HG02678 (cell line): ENCODE data around the gene CNGB1.

Experiments
- ATAC-seq: cut with Tn5 transposase; IDR thresholded peaks from one replicate; pipeline ENCODE4 v1.9.1; 2021; ENCODE audit warnings: mild to moderate bottlenecking, moderate library complexity; ENCODE audit not compliant: unreplicated experiment

The CNGB1 gene

GRCh38 chr16:57977418-57978069 is 6.6 kb upstream of the CNGB1 start:
- ATAC-seq: no peak

GRCh38 chr16:57976331-57976796 is 5.4 kb upstream of the CNGB1 start:
- no peak for ATAC-seq

DNA sequence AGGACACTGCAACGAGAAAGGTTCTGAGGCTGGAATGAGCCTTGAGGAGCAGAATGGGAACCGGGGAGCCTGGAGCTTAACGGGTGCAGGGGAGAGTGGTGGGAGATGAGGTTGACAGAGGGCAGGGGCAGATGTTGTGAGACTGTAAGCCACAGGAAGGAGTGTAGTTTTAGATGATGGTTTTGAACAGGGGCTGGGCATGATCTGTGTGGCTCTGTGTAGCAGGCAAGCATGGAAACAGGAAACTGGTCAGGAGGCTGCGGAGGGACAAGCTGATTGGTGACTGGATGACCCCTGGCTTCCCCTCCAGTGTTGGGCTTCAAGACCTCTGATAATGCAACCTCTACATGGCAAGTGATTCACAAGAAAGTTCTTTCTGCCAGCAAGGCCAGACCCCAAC is 1.4 kb upstream of the CNGB1 start:
- ATAC-seq: no peak

GRCh38 chr16:57971848-57972247 is 920 bp upstream of the CNGB1 start:
- no peak for ATAC-seq

GRCh38 chr16:57970319-57970718 is 609 bp downstream of the CNGB1 start:
- no peak for ATAC-seq

GRCh38 chr16:57969451-57970123 is 1.3 kb downstream of the CNGB1 start:
- no peak for ATAC-seq

GRCh38 chr16:57967916-57968315 is 3.0 kb downstream of the CNGB1 start:
- ATAC-seq: no peak

DNA sequence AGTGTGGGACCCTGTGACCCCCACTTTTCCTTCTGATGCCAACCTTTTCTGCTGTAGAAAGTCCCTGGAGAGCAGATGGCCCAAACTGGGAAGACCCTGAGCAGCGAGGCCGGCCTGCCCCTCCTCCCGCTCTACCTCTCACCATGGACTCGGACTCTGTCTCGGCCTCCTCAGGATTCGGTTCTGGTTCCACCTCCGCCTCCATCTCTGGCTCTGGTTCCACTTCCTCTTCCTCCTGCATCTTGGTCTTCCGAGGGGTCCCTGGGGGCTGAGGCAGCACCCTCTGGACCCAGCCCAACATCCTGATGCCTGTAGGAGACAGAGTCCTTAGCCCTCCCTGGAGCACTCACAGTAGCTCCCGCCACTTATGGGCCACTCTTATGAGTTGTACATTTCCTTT is 3.9 kb downstream of the CNGB1 start:
- ATAC-seq: no peak

DNA sequence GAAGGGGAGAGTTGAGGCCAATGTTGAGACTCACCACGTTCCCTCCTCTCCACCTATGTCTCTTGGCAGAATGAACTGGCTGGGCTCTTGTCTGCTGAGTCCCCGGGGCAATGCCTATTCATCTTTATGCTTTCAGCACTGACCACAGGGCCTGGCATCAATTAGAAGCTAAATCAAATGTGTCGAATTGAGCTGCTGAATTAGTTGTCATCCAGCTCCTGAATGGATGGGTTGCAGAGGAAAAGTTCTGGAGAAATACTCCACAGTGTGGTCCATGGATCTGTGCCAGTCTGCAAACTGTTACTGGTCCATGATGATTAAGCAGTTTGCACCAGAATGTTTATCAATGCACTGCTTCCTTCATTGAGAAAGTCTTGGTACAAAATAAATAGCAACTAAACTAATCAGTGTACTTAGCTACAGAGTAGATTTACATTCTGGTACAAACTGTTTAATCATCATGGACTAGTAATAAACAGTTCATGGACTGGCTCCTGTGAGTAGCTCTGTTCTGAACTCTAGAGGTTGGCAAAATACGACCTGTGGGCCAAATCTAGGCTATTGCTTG is 4.6 kb downstream of the CNGB1 start:
- ATAC-seq: no peak

GRCh38 chr16:57964157-57964700 is 6.7 kb downstream of the CNGB1 start:
- ATAC-seq: no peak

GRCh38 chr16:57962756-57963155 is 8.2 kb downstream of the CNGB1 start:
- ATAC-seq: no peak

DNA sequence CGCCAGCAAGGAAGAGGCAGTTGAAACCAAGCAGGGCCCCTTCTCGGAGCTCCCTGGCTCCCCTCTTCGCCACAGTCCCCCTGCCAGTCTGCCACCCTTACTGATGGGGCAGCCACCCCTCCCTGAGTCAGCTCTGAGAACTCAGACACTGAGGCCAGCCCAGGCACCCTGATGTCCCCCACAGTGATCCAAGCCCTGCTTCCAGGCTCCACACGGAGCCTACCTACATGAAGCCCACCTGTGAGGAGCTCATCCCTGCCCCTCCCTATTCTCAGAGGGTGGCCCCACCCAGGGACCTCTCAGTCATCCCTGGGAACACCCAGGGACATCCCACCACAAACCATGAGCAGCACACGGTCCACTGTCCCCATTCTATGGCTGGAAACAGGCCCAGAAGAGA is 8.9 kb downstream of the CNGB1 start:
- no peak for ATAC-seq

DNA sequence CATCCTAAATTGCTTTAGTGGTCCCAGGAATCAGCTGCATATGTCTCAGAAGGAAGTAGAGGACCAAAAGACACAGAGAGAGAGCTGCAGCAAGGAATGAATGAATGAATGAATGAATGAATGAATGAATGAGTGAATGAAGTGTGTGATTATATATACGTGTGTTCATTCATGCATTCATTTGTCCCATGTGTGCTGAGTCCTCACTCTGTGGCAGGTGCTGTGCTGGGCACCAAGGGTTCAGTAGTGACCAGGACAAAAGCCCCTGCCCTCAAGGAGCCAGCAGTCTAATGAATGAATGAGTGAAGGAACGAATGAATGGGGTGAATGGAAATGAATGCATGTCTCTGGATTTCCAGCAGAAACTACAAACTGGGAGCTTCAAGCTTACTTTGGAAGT is 9.4 kb downstream of the CNGB1 start:
- no peak for ATAC-seq

GRCh38 chr16:57960826-57961472 is 10.0 kb downstream of the CNGB1 start:
- no peak for ATAC-seq

- no peak for ATAC-seq
Measured at GRCh38 chr16:57960310-57960709, 10.6 kb downstream of the CNGB1 start.

- no peak for ATAC-seq
Measured at GRCh38 chr16:57959804-57960203, 11.1 kb downstream of the CNGB1 start.

GRCh38 chr16:57959121-57959520 is 11.8 kb downstream of the CNGB1 start:
- ATAC-seq: no peak

GRCh38 chr16:57958544-57958943 is 12.4 kb downstream of the CNGB1 start:
- ATAC-seq: no peak

DNA sequence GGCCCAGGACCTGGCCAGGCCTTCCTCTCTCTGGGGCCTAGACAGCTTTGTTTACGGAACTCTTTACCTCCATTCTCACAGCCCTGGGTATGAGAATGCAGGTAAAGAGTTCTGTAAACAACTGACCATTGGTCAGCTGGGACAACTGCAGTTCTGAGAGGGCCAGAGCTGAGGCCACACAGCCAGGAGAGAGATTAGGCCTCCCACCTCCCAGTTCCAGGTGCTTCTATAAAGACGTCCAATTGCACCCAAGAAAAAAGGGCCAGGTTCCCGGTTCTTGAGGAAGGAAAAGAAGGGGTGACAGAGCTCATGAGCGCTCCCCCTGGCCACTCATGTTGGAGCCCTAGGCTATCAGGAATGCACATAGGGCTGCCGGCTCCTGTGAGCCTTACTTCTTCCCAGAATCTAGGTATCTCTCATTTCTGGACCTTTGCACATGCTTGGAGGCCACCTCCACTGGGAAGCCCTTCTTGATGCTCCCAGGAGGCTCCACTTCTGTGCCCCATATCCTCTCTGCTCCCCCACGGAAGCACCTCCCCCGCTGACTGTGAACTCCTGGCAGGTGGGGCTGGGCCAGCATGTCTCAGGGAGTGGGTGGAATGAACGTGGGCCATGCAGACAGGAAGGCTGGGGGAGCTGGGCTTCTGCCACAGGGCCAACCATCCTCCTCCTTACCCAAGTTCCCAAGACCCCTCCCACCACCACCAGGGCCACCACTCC is 13.1 kb downstream of the CNGB1 start:
- no peak for ATAC-seq

- no peak for ATAC-seq
Measured at GRCh38 chr16:57956924-57957672, 13.8 kb downstream of the CNGB1 start.
